NCI-H146 treated with DMSO at 0.1 percent for 48 hours (cell line): Measurements from ENCODE around the gene CDRT4.

Experiments
- DNase-seq: peaks from one replicate; lab custom pipeline; 2025; ENCODE audit not compliant: unreplicated experiment; lab: John Stamatoyannopoulos, UW

CDRT4 gene

GRCh38 chr17:15432807-15433611 is 34.4 kb downstream of the CDRT4 start:
- DNase-seq: no peak

- DNase-seq: no peak
Measured at GRCh38 chr17:15431766-15432165, 35.7 kb downstream of the CDRT4 start.

- no peak for DNase-seq
Measured at GRCh38 chr17:15431196-15431595, 36.2 kb downstream of the CDRT4 start.

GRCh38 chr17:15424521-15424920 is 42.9 kb downstream of the CDRT4 start:
- DNase-seq: no peak

GRCh38 chr17:15422392-15422965 is 44.9 kb downstream of the CDRT4 start:
- DNase-seq: no peak

GRCh38 chr17:15418781-15419180 is 48.6 kb downstream of the CDRT4 start:
- no peak for DNase-seq

- no peak for DNase-seq
Measured at GRCh38 chr17:15414532-15415306, 52.7 kb downstream of the CDRT4 start.

- no peak for DNase-seq
Measured at GRCh38 chr17:15413101-15413771, 54.2 kb downstream of the CDRT4 start.

- no peak for DNase-seq
Measured at GRCh38 chr17:15412606-15413005, 54.8 kb downstream of the CDRT4 start.

- DNase-seq: no peak
Measured at GRCh38 chr17:15411384-15412198, 55.8 kb downstream of the CDRT4 start.

GRCh38 chr17:15409721-15410250 is 57.6 kb downstream of the CDRT4 start:
- no peak for DNase-seq

GRCh38 chr17:15408803-15409202 is 58.6 kb downstream of the CDRT4 start:
- DNase-seq: no peak

GRCh38 chr17:15406081-15406480 is 61.3 kb downstream of the CDRT4 start:
- DNase-seq: no peak

GRCh38 chr17:15405058-15405415 is 62.4 kb downstream of the CDRT4 start:
- DNase-seq: no peak

- DNase-seq: no peak
Measured at GRCh38 chr17:15404106-15405057, 63.0 kb downstream of the CDRT4 start.

- no peak for DNase-seq
Measured at GRCh38 chr17:15403276-15403939, 64.0 kb downstream of the CDRT4 start.

GRCh38 chr17:15399443-15399842 is 68.0 kb downstream of the CDRT4 start:
- DNase-seq: no peak

- DNase-seq: no peak
Measured at GRCh38 chr17:15398736-15399331, 68.6 kb downstream of the CDRT4 start.
